Epithelial cell of proximal tubule (primary cell): ENCODE data around the gene LGR6. TPM values are rescaled to one million over a fixed set of nuclear protein-coding genes. Genes with fewer than 3 reads are reported as not detected.

Experiments
- DNase-seq: peaks from one replicate; pipeline ENCODE4 v3.0.0-alpha.2; 2011; ENCODE audit warnings: low read depth
- H3K4me3 ChIP-seq: 2 replicates; pipeline ENCODE4 v1.5.1; 2011; ENCODE audit warnings: low read depth, mild to moderate bottlenecking, low read length
- total RNA-seq: library from RNA; depleted of rRNA; stranded (reverse); fragments of >200 nt; gene quantifications from 2 replicates; pipeline ENCODE4 v1.2.3, GENCODE V29; 2015
- TF ChIP-seq, protein P1 (sequence below): conservative IDR thresholded peaks from 2 replicates; pipeline ENCODE4 v1.5.1; 2012; ENCODE audit warnings: low read depth, mild to moderate bottlenecking, low read length

The LGR6 gene
- total RNA-seq, 1 donor from 2014 or later: not detected

DNA sequence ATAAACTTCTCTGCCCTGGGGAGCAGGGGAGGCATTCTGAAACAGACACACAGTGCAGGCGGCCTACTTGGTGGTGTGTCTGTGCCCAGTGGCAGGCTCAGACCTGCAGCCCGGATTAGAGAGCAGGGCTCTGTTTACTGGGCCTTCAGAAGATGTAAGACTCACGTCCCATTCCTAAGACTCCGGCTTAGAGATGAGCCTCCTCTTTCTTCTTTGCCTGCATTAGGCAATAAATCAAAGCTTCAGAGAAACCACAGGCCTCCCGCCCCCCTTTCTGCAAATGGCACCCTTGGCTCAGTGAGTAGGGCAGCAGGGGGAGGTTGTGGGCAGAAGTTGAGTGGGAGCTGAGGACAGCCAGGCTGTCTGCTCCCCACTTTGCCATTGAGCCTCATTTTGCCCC is 35.8 kb downstream of the LGR6 start:
- TF ChIP-seq, protein P1, sequence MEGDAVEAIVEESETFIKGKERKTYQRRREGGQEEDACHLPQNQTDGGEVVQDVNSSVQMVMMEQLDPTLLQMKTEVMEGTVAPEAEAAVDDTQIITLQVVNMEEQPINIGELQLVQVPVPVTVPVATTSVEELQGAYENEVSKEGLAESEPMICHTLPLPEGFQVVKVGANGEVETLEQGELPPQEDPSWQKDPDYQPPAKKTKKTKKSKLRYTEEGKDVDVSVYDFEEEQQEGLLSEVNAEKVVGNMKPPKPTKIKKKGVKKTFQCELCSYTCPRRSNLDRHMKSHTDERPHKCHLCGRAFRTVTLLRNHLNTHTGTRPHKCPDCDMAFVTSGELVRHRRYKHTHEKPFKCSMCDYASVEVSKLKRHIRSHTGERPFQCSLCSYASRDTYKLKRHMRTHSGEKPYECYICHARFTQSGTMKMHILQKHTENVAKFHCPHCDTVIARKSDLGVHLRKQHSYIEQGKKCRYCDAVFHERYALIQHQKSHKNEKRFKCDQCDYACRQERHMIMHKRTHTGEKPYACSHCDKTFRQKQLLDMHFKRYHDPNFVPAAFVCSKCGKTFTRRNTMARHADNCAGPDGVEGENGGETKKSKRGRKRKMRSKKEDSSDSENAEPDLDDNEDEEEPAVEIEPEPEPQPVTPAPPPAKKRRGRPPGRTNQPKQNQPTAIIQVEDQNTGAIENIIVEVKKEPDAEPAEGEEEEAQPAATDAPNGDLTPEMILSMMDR: no peak
- no peak for DNase-seq
- no peak overlapping the region for H3K4me3 ChIP-seq

DNA sequence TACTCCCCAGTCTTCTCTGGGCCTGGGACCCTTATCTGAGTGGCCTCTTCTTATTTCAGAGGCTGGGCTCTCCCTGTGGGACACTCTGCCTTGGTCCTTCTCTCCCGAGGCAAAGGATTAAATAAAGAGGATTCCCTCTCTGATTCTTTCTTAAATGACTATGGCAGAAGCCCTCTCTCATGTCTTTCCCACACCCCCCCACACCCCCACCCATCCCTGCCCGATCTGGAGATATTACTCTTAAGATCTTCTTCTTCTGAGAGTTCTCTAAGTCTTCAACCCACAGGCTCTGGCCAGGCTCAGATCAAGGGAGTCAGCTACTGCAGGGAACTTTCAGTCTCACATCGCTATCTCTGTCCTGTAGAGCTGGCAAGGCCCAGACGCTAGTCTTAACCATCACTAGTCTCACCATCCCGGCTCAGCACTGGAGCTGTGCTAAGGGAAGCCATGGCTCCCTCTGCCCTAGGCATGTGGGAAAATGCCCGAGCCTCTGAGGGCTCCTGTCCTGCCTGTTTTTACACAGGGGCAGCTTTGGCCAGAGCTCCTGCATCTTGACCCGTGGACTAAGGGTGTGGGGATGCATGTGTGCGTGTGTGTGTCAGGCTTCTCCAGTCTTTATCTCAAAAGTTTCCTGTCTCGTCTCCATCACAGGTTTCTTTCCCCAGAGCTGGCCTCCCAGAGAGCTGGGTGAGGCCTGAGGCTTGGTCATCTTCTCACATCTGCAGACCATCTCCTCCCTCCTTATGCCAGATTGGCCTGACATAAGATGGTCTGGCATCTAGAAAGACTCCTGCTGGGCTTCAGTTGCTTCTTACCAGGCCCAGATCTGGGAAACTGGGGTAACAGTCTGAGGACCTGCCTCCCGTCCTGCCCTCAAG is 36.7 kb downstream of the LGR6 start:
- no peak for DNase-seq
- no peak overlapping the region for H3K4me3 ChIP-seq
- TF ChIP-seq, protein P1: no peak

DNA sequence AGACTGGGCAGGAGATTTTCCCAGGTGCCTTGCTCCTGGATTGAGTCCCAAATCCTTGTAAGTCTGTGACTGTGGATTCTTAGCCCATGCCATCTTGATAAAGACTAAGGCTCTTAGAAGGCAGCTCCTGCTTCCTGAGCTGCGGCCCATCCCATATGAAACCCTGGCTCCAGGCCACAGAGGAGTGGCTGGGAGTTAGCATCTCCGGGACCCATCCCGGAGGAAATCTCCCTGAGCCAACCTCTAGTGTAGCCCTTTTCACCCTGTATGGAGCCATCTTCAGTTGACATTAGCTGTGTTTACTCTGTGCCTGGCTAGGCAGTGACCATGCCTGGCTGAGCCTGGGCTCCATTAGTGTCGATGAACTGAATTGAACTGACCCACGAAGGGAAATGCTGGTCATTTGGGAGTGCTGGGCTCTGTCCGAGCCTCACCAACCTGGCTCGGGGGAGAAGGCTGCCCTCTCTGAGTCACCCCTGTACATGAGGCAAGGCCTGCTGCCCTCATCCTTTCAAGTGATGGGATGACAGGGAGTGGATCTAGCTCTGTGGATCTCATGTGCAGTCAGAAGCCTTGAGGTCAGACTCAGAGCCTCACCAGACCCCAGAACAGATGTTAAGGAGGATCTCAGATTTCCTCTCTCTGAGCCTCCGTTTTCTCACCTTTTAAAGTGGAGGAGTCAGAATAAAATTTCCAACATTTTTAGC is 37.5 kb downstream of the LGR6 start:
- DNase-seq: no peak
- no peak overlapping the region for H3K4me3 ChIP-seq
- TF ChIP-seq, protein P1: no peak

DNA sequence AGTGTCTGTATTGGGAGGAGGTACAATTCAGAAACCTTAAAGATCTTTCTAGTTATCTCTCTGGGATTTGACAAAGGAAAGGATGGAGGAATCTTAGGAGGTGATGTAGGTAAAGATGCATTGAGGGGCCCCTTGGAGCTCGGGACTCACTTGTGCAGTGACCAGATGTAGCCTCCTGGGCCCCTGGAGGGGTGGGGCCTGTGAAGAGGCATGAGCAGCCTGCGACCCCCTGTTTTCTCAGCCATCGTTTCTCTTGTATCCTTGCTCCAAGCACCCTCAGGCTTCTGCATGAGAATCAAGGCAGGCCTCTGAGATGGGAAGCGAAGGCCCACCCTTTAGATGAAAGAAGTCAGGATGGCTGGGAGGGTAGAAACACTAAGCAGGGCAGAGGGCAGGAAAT is 39.6 kb downstream of the LGR6 start:
- DNase-seq: no peak
- TF ChIP-seq, protein P1: no peak
- no peak overlapping the region for H3K4me3 ChIP-seq

DNA sequence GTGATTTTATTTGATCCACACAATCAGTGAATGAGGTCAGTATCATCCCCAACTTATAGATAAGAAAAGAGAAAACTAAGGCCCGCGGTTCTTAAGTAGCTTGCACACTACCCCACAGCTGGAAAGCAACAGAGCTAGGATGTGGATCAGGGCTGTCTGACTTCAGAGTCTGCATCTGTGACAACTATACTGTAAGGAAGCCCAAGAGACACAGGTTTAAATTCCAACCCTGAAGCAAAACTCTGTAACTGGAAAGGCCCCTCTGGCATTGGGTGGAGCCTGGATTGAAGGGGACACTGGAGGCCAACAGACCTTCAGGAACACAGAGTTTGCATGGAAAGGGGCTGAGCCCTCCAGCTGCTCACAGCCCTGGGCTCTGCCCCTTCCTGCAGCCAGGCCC is 40.2 kb downstream of the LGR6 start:
- no peak for DNase-seq
- TF ChIP-seq, protein P1: no peak
- no peak overlapping the region for H3K4me3 ChIP-seq

DNA sequence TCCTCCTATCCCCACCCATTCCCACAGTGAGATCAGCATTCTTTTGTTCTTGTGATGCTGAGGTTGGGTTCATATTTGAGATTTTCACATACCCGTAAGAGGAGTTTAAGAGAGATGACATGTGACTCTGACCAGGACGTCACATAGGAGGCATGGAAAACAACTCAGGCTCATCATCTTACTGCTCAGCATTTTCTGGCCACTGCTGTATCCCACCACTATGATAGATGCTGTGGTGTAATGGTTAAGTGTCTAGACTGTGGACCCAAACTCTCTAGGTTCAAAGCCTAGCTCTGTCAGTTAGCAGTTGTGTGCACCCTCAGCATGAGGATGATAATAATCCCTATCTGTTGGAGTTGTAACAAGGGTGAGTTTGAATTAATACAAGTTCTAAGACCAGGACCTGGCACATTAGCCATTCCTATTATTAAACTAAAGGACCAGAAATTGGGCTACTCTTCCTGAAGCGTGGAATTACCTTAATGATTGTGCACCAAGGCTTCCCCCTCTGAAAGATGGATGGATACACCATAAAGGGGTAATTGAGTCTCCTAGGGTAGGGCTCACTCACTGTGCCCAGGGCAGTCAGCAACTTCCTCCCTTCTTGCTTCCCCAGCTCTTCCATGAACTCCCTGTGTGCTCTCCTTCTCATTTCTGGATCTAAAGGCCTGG is 40.9 kb downstream of the LGR6 start:
- DNase-seq: no peak
- TF ChIP-seq, protein P1: no peak
- H3K4me3 ChIP-seq: no peak overlapping the region
